Stomach (tissue), 9 donors: ENCODE results near the gene AMPD3. TPM values are rescaled to one million over a fixed set of nuclear protein-coding genes. Genes with fewer than 3 reads are reported as not detected.

Source experiments
- DNase-seq, 2 donors: peaks; one replicate each; pipeline versions ENCODE4 v3.0.0 to v3.0.0-alpha.2; 2013 to 2019
- H3K27ac ChIP-seq, 5 donors: fragments of 200-600 bp in 4 of 5; sonication (generic) in 4 of 5; one replicate each; pipeline ENCODE4 v1.5.1; 2013 to 2019; ENCODE audit warnings: mild to moderate bottlenecking in 1 of 5, moderate library complexity in 1 of 5
- H3K27me3 ChIP-seq, 3 donors: fragments of 200-600 bp; sonication (generic); one replicate each; pipeline ENCODE4 v1.5.1; 2017 to 2019; ENCODE audit warnings: mixed run types in 1 of 3
- H3K36me3 ChIP-seq, 4 donors: fragments of 200-600 bp; sonication (generic); 1 replicate in 3 of 4; 2 replicates in 1 of 4; pipeline ENCODE4 v1.5.1; 2016 to 2019
- H3K4me1 ChIP-seq, 4 donors: fragments of 200-600 bp; sonication (generic); one replicate each; pipeline ENCODE4 v1.5.1; 2016 to 2019
- H3K4me3 ChIP-seq, 4 donors: fragments of 200-600 bp; sonication (generic) in 3 of 4; one replicate each; pipeline ENCODE4 v1.5.1; 2016 to 2019; ENCODE audit warnings: mild to moderate bottlenecking in 1 of 4
- H3K9me3 ChIP-seq, 4 donors: fragments of 200-600 bp; sonication (generic); one replicate each; pipeline ENCODE4 v1.5.1; 2016 to 2019
- EP300 ChIP-seq: sonication (generic); formaldehyde crosslinking; IDR thresholded peaks from one replicate; pipeline ENCODE4 v1.6.1; 2017; ENCODE audit warnings: antibody characterized with exemption
- POLR2A ChIP-seq, 4 donors: fragments of 450-650 bp; IDR thresholded peaks; one replicate each; pipeline ENCODE4 v1.6.1; 2016; ENCODE audit warnings: antibody characterized with exemption in 4 of 4, control low read depth in 2 of 4, mild to moderate bottlenecking in 1 of 4, moderate library complexity in 1 of 4
- POLR2AphosphoS5 ChIP-seq, 3 donors: sonication (generic); formaldehyde crosslinking; IDR thresholded peaks; one replicate each; pipeline ENCODE4 v1.6.1; 2016; ENCODE audit warnings: antibody characterized with exemption in 3 of 3
- WGBS, 5 donors: extraction: QIAGEN DNeasy Blood & Tissue Kit in 3 of 5; methylation state at CpG; one replicate each; pipeline versions ENCODE4 v1.1.5 to v1.1.7; 2013 to 2018; 5-methylcytosine and 5-hydroxymethylcytosine counted together
- intact Hi-C: fragments of 100-400 bp; cut with DNase I; formaldehyde crosslinking; loops from one replicate; pipeline ENCODE4 v1.15.1; 2023; ENCODE audit warnings: low total_unique reads
- polyA plus RNA-seq, 3 donors: library from polyadenylated mRNA; stranded (reverse); fragments of 200-250 nt; gene quantifications; one replicate each; pipeline ENCODE4 v1.2.3, GENCODE V29; 2013
- total RNA-seq, 5 donors: library from RNA; depleted of rRNA; stranded (reverse); fragments of >200 nt; gene quantifications; one replicate each; pipeline versions ENCODE4 v1.1.0 to v1.2.3, GENCODE V29; 2014 to 2016
- TF ChIP-seq, protein P1 (sequence below), 7 experiments: fragments of 450-650 bp in 4 of 7; fragments of 200-600 bp in 3 of 7; sonication (generic) in 3 of 7; IDR thresholded peaks; one replicate each; pipeline ENCODE4 v1.5.1; 2016 to 2019; ENCODE audit warnings: antibody characterized with exemption in 7 of 7, control low read depth in 2 of 7, mild to moderate bottlenecking in 1 of 7
- donor health status: healthy with polysubstance abuse.
- donor health status: Bipolar disorder and iron deficiency.
- donor health status: healthy.

Gene AMPD3
- total and polyA plus RNA-seq, 8 donors, result 4.1 to 20.4 (median 8.5) TPM

DNA sequence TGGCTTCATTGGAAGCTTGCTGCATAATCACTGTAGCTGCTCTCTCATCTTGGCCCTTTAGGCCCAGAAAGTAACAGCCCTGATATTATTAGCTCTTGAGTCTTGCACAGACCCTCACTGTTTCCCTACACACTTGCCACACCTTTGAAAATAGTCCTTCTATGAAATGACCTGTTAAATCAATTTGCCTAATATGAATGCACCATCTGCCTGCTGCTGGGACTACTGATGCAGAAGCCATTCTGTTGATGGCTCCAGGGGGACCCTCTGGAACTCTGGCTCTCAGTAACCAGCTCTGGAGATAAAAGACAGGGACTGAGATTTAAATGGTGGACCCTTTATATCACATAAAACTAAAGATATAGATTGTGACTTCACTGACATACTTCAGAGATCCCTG, 14.7 kb upstream of the AMPD3 start:
- H3K9me3 ChIP-seq, result no peaks in the 10 kb centered on the region
- TF ChIP-seq, protein P1, sequence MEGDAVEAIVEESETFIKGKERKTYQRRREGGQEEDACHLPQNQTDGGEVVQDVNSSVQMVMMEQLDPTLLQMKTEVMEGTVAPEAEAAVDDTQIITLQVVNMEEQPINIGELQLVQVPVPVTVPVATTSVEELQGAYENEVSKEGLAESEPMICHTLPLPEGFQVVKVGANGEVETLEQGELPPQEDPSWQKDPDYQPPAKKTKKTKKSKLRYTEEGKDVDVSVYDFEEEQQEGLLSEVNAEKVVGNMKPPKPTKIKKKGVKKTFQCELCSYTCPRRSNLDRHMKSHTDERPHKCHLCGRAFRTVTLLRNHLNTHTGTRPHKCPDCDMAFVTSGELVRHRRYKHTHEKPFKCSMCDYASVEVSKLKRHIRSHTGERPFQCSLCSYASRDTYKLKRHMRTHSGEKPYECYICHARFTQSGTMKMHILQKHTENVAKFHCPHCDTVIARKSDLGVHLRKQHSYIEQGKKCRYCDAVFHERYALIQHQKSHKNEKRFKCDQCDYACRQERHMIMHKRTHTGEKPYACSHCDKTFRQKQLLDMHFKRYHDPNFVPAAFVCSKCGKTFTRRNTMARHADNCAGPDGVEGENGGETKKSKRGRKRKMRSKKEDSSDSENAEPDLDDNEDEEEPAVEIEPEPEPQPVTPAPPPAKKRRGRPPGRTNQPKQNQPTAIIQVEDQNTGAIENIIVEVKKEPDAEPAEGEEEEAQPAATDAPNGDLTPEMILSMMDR (IDR thresholded peaks at IDR 0.05), result no peak
- TF ChIP-seq POLR2AphosphoS5 (IDR thresholded peaks at IDR 0.05) (no peak), EP300 (no peak), POLR2A (IDR thresholded peaks at IDR 0.05) (no peak)

DNA sequence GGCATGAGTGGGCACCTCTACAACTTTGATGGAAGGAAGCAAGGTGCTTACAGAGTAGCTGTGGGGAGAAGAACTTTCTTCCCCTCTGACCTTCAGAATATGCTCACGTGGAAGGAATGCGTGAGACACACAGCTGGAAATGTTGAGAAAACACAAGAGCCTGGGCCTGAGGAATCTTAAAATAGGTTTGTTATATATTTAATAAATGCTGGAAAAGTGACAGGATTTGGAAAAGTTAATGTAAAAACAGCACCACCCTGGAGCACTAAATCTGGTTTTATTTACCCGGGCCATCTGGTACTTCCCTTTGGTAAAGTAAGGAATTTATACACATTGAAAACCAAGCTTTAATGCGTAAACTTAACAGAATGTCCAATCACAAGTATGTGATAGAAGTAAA, 14.0 kb upstream of the AMPD3 start:
- Histone ChIP-seq H3K9me3 (no peaks in the 10 kb centered on the region), H3K27me3 (no peaks in the 10 kb centered on the region), H3K4me1 (no peaks in the 10 kb centered on the region), H3K27ac (no peak overlapping the region), H3K4me3 (no peak overlapping the region), H3K36me3 (no peaks in the 10 kb centered on the region)
- no peak for DNase-seq
- TF ChIP-seq POLR2AphosphoS5 (IDR thresholded peaks at IDR 0.05) (no peak), EP300 (no peak)
- TF ChIP-seq, protein P1 (IDR thresholded peaks at IDR 0.05), result no peak
- 88 to 94% (median 92%) methylated on average over 4 of the region's 4 CpGs for WGBS, 5 donors
- intact Hi-C loops, result no loop called here

More for the DNA sequence above, 14.7 kb upstream of the AMPD3 start:
- Histone ChIP-seq H3K27ac (no peak overlapping the region), H3K4me3 (no peak overlapping the region), H3K4me1 (no peaks in the 10 kb centered on the region), H3K36me3 (no peaks in the 10 kb centered on the region), H3K27me3 (no peaks in the 10 kb centered on the region)
- intact Hi-C loops, result no loop called here
- DNase-seq, result no peak

- Histone ChIP-seq H3K27ac (no peak overlapping the region), H3K9me3 (no peaks in the 10 kb centered on the region), H3K4me1 (no peaks in the 10 kb centered on the region), H3K27me3 (no peaks in the 10 kb centered on the region), H3K36me3 (no peaks in the 10 kb centered on the region), H3K4me3 (no peak overlapping the region)
- DNase-seq, result no peak
- intact Hi-C loops, result no loop called here
- 73 to 85% (median 82%) methylated on average over 8 of the region's 8 CpGs for WGBS, 5 donors
- TF ChIP-seq, protein P1 (IDR thresholded peaks at IDR 0.05), result no peak
- no peak for TF ChIP-seq POLR2A (IDR thresholded peaks at IDR 0.05)
- no peak for TF ChIP-seq POLR2AphosphoS5 (IDR thresholded peaks at IDR 0.05)
- no peak for TF ChIP-seq EP300
These were observed 13.2 kb upstream of the AMPD3 start for GRCh38 chr11:10441652-10442503.

- H3K27me3 ChIP-seq, result no peaks in the 10 kb centered on the region
- no peaks in the 10 kb centered on the region for H3K36me3 ChIP-seq
- H3K4me3 ChIP-seq, result no peak overlapping the region
- 91 to 95% (median 94%) methylated on average over 7 of the region's 7 CpGs for WGBS, 5 donors
- TF ChIP-seq, protein P1 (IDR thresholded peaks at IDR 0.05), result no peak
- TF ChIP-seq POLR2A (IDR thresholded peaks at IDR 0.05) (no peak), POLR2AphosphoS5 (IDR thresholded peaks at IDR 0.05) (no peak), EP300 (no peak)
- no peak overlapping the region for H3K27ac ChIP-seq
- DNase-seq, result no peak
- intact Hi-C loops, result no loop called here
- H3K4me1 ChIP-seq, result no peaks in the 10 kb centered on the region
- no peaks in the 10 kb centered on the region for H3K9me3 ChIP-seq
These were observed 11.9 kb upstream of the AMPD3 start for GRCh38 chr11:10443152-10443551.
